GM19238 (cell line): ENCODE measurements around the gene AKR7A3.
"Not testable (repeated sequence)": the region's sequence is repeated elsewhere in the genome, so short reads cannot be mapped to it uniquely, and the experiment has no call there.

Experiments used
- DNase-seq: peaks from one replicate; pipeline ENCODE4 v3.0.0; 2011; ENCODE audit warnings: low spot score; ENCODE audit not compliant: insufficient read length

AKR7A3 gene

DNA sequence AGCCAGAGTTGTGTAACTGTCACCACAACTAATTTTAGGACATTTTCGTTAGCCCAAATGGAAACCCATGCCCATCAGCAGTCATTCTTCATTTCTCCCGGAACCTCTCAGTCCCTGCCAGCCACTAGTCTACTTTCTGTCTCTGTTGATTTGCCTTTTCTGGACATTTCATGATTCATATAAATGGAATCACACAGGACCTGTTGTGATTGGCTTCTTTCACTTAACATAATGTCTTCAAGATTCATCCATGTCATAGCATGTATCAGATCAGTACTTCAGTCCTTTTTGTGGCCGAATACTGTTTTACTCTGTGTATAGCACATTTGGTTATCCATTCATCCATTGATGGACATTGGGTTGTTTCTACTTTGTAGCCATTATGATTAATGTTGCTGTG is 30.6 kb upstream of the AKR7A3 start:
- DNase-seq = no peak

DNA sequence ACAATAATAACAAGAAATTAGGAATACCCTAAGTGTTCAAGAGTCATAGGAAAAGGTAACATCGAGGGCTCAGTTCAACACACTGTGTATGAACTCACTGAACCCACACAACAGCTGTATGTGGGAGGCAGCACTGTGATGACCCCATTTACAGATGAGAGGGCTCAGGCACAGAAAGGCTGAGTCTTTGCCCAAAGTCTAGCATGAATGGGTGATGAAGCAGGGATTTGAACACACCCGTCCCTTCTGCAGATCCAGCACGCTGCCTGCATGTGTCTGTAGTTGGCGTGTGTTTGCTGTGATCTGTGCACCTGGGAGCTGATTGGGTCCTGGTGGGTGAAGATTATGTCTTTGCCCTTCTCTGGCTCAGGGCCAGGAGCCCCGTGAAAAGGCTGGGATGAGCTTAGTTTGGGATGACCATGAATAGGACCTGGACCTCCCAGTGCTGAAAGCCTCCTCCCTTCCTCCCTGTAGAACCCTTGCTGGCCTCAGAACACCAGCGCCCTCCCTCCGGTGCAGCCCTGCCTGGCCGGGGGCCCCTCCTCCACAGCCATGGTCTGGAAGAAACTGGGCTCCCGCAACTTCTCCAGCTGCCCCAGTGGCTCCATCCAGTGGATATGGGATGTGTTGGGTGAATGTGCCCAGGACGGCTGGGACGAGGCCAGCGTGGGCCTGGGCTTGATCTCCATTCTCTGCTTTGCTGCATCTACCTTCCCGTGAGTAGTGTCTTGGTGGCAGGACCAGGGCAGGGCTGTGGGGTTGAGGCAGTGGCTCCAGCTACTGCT is 28.7 kb upstream of the AKR7A3 start:
- no peak for DNase-seq

DNA sequence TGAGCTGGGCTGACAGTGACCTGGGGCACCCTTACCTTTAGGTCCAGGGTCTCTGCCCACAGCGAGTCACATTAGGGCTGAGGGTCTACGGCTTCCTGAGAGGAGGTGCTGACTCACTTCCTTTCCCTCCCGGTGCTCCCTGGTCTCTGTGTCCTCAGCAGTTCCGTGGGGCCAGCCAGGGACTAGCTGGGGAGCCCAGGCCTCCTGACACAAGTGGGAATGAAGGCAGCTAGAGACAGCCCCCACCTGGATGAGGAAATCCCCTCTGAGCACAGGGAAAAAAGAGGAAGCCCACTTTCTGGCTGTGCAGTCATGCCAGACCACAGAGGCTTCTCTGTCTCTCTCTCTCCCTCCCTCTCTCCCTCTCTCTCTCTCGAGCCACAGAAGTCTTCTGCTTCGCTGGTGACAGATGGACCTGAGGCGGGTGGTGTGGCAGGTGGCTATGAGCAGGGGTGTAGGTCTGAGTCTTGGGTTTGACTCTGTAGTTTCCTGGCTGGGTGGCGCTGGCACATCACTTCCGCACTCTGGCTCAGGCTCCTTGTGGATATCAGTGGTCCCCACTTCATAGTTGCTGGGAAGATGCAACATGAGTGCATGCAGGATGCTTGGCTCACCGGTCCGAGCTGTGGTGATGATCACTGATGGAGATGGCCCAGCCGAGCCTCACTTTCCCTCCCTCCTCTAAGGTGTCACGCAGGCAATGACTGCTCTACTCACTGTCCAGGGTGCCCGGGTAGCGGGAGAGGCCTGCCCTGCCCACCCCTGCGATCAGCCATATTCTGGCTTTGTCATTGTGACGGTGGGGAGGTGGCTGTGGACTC is 27.0 kb upstream of the AKR7A3 start:
- DNase-seq = peak; percentile 66

DNA sequence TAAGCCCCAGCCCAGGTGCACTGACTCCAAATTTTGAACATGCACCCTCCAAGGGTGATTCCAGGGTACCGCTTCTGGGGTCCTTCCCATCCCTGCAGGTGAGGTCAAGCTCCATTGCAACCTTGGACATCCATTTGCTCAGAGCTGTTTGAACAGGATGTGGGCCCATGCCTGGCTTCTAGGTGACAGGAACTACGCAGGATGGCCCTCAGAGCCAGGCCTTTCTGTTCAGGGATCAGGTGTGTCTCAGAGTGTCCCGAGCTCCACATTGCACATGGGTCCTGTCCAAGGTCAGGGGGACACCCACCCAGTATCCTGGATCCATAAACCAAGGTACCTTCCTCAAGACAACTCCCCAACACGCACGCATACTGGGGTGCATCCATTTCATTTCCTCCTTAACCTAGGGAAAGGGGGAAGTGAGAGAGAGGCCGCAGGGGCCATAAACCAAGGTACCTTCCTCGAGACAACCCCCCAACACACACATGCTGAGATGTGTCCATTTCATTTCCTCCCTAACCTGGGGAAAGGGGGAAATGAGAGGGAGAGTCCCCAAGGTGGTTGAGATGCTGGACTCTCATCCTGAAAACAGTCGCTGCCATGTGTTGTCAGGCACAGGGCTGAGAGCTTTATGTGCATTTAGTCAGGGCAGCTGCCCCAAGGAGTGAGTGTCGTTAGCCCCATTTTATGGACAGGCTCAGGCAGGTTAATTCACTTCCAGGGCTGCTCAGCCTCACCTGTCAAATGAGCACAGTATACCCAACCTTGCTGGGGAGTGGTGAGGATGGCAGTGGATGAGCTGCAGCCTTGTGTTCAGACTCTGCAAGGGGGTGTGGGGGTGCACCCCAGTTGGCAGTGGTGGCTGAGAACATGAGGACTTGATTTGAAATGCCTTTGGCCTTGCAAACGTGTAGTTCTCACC is 25.7 kb upstream of the AKR7A3 start:
- DNase-seq = no peak

DNA sequence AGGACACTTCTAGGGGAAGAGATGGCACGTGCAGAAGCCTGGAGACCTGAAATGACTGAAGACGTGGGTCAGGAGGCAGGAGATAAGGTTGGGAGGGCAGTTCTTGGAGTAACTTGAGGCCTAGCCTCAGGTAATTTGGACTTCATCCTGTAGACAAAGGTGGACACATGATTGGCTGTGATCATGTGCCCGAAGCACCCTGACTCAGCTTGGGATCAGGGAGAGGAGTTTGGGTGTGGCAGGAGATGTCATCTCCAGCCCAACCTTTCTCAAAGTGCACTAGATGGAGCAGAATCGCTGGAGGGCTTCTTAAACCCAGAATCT is 25.0 kb upstream of the AKR7A3 start:
- DNase-seq = no peak

DNA sequence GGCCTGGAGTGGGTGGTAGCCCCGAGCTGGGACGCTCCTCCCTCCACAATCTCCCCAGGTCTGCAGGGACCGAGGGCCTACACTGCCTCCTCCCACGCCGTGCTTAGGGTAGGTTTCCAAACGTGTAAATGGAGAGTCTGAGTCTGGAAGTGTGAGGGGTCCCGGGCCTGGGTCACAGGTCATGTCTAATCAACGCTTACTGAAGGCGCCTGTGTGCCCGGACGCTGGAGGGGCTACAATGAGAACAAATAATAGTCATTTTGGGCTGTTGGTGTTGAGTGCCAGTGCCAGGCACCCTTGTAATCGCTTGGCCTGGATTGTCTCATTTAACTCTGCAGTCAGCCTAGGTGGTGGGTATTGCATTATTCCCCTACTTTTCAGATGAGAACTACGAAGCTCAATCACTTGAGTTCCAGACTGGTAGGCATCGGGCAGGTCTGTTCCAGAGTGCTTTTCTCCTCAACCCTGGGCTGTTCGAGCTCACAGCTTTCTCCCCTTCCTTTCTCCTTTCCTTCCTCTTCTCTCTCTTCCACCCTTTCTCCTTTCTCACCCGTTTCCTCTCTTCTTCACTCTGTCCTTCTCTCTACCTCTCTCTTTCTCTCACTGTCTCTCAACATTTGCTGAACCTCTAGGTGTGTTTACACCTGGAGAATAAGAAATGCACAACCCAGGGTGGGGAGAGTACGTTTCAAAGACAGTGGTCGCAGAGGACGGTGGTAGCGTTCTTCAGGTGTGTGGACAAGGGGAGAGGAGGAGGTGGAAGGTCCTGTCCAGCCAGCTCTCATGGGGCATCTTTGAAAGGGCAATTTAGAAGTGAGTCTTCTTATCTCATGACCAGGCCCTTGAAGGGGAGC is 24.4 kb upstream of the AKR7A3 start:
- no peak for DNase-seq

DNA sequence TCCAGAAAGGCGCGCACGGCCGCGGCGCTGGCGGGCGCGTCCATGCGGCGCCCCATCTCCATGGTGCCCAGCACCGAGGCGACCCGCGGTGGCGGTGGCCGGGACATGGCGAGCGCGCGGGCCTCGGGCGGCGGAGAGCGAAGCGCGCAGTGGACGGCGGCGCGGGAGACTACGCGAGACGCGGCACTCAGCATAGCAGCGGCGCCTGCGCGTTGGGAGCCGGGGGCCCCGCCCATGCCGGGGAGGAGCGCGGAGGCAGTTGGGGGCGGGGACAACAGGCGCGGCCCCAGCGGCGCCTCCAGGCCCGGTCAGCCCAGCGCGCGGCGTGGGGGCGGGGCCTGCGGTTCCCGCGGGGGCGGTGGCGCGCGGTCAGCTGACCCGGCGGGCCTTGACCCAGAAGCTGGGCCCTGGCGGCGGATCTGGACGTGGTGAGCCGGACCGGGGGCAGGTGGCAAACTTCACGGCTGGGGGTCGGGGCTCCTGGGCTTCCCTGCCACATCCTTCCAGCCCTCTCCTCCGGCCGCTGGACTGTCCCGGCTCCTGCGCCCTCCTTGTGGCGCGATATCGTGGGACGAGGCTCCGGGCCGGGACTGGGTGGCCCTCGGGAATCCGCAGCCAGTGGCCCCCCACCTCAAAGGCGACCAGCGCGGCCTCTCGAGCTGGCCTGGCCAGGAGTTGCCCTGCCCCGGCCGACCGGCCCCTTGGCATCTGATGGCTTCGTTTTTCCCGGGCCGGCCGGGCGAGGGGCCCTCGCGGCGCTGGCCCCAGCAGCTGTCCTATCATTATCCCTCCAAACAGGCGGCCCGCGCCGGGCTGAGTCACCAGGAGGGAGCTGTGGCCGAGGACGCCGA is 23.6 kb upstream of the AKR7A3 start, which contains the start of the genes AKR7A2 and SLC66A1:
TSS of gene AKR7A2 (minus strand) at position 214 of the 851 bp plus-strand sequence. CDS start at position 194, 20 bp downstream.
TSS of gene SLC66A1 (plus strand) at position 396 of the 851 bp plus-strand sequence. CDS start 5,352 bp downstream, outside the sequence.
- peak; percentile 95 for DNase-seq

DNA sequence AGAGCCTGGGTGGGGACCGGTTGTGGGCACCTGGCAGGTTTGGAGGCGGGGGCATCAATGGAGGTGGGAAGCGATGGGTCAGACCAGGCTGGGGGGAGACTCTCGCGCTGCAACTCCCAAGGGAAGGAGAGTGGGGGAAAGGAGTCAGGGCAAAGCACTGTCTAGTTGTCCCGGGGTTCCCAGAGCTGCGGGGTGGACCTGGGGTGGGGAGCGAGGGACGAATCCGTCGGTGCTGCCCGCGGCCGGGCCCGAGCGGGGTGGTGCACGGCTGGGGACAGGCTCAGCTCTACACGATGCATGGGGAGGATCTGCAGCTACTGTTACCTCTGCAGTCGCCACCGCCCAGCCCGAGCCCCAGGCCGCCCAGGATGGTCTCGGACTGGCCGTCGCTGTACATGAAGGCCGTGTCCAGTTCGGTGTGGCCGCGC is 22.9 kb upstream of the AKR7A3 start:
- DNase-seq = no peak

DNA sequence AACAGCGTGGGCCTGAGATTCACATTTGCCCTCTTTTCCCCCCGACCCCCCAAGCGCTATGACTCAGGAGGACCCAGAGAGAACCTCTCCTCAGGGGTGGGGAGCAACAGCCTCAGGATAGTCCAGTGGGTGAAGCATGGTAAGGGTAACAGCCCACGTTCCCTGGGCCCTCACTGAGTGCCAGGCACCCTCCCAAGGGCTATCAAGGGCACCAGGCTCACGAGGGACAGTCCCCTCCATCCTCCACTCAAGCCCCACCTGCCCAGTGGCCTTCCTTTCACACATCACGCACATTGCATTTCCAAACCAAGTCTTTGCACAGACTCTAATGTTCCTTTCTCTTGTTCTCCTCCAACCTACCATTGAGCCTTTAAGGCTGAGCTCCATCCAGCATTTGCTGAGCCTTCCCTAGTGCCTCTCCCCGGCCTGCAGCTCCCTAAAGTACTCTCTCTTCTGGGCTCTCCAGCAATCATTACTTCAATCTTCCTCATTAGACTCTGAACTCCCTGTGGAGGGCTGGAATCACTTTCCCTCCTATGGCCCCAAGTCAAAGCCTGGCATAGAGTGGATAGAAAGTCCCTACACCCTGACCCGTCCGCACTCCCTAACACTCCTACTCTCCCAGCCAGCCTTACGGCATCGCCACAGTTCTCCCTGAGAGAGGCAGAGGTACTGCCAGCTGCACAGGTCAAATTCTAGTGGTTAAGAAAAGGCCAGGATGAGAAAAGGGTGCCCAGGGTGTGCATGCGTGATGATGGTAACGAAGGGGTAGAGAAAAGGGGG is 22.3 kb upstream of the AKR7A3 start:
- no peak for DNase-seq

DNA sequence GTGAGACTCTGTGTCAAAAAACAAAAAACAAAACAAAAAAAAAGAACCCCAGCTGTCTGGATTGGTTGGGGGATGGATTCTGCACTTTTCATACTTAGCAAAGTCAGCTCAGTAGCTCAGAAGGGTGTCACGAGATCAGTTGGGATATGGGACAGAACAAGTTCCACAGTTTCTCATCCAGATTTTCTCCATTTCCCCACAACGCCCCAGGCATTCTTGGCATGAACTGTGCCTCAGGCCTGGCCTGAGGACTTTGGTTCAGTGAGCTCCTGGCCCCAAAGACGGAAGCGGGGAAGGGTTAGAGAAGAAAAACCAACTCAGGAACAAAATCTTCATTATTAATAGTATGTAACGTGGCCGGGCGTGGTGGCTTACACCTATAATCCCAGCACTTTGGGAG is 21.5 kb upstream of the AKR7A3 start:
- no peak for DNase-seq

DNA sequence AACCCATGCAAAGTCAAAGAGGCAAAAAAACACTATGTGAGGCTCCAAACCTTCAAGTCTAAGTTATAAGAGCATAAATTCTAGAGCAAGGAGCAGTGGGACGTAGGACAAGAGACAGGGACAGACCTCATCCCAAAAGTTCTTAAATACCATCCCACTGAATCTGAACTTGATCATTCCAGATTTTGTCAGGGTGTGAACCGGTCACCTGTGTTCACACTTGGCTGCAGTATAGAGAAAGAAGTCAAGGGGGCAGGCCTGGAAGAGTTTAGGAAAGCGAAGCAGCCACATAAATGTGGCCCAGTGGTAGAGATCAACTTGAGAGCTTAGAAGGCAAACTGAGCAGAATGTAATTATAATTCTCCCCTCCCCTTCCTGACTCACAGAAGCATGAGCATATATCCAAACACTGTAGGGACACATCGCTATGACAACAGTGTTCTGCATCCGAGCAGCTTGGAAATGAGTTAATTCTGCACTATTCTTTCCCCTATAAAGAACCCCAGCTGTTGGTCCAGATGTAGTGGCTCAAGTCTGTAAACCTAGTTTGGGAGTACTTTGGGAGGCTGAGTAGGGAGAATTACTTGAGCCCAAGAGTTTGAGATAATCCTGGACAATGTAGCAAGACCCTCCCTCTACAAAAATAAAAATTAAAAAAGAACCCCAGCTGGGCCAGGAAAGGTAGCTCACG is 20.7 kb upstream of the AKR7A3 start:
- DNase-seq = no peak

DNA sequence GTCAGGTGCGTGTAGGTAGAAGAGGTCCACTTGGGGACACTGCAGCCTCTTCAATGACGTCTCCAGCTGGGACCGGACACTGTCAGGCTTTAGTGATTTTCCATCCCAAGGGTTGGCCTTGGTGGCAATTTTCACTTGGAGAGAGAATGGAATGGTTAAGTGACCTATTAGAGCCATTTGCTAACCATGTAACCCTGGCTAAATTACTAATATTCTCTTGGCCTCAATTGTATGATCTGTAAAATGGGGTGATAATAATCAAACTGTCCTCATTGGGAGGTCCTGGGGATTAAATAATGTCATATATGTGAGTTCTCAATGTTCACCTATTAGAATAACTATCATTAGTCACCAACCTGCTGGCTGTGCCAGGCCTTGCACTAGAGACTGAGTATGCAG is 19.9 kb upstream of the AKR7A3 start:
- DNase-seq = no peak

DNA sequence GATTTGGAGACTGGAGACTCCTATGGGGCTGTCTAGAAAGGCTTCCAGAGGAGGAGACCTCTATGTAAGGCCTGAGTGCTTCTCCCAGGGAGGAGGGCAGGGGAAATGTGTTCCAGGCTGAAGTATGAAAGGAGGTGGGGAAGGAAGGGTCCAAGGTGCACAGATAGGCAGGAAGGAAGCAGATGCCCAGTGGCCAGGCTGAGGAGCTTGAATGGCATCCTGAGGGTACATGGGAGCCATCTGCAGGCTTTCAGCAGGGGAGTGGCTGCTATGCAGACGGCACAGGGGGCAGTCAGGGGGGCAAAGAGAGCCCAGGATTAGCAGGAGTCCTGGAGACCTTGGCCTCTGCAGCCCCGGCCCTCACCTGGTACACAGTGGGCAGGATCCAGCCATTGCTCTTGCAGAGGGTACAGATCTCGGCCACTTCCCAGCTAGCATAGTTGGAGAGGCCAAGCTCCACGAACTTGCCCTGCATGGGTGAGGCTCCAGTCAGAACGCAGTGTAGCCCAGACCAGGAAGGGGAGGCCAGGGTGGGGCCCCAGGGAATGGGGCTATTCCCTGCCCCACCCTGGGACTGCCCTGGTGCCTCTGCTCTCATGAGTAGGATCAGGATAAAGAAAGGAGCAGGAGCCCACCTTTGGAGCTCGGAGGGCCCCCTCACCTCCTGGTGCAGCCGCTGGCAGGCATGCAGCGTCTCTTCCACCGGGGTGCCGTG is 19.4 kb upstream of the AKR7A3 start:
- DNase-seq = no peak

DNA sequence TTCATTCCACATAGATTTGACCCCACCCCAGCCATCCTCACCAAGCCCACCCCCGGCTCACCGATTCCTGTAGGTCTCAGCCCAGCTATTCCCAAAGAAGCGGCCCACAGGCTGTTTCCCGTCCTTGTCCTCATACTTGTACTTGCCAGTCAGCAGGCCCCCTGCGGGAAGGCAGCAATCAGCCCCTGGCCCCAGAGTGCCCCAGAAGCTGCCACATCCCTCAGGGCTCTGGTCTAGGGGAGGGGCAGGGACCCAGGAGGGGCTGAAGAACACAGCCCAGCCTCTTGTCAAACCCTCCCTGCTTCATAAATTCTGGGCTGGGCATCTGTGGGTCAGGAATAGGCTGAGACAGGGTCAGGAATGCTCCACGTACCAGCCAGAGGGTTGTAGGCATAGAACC is 18.4 kb upstream of the AKR7A3 start:
- no peak for DNase-seq

DNA sequence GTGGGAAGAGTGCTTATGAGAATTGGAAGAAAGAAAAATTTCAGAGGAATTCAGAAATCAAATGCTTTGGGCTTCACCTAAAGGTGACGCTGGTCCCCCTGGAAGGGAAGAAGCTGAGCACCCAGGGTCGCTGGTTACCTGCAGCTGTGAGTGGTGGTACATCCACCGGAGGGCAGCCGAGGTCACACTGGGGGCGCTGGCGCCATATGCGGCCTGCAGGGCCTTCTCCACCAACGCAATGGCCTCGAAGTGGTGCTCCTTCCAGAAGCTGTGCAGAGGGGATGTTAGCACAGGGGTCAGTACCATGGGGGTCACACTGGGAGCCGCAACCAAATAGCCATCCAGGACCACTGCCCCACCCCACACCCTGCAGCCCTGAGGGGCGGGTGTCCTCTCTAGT is 17.3 kb upstream of the AKR7A3 start:
- no peak for DNase-seq

DNA sequence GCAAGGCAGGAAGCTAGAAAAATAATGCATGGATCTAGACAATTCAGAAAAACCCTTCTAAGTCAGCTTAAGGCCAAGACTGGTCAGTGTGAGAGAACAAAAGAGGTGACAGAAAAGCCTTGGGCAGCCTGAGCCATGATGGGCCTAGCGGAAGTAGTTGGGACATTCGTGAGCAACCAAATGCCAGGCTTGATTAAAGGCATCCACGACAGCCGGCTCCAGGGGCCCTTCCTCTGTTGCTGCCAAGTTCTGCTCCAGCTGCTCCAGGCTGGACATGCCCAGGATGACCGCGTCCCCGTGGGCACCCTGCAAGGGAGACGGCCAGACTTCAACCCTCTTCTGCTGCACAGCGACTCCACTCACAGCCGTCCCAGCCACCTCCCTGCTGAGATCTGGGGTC is 15.5 kb upstream of the AKR7A3 start:
- not testable (repeated sequence) for DNase-seq

DNA sequence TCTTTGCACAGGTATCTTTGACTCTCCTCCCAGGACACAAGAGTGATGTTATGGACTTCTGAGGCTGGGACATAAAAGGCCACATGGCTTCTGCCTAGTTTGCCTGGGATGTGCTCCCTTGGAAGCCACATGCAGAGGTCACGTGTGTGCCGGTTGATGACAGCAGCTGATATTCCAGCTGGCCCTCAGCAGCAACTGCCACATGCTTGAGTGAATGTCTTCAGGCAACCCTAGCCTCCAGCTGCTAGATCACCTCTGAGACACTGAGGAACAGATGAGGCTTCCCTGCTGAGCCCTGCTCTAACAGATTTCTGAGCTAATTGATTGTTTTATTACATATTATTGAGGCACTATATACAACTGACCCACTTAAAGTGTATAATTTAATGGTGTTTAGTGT is 11.6 kb upstream of the AKR7A3 start:
- DNase-seq = no peak

DNA sequence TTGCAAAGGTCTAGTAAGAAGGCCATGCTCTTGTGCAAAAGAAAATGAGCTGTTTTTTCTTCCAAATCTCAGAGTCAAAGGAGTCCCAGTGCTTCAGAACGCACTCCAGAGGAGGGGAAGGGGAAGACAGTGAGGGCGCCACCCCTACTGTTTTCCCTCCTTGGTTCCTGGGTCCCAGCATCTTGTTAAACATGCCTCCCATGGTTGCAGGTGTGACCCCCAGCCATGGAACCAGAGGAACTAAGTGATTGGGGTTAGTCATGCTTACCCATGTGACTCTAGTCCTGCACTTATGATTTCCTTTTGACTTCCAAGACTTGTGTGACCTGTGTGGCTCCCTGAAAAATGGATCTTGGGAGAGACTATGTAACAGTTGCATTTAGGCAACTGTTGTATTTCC is 6.1 kb upstream of the AKR7A3 start:
- DNase-seq = no peak
